Measurements from ENCODE around the gene PAQR5. TPM values are rescaled to one million over a fixed set of nuclear protein-coding genes. Genes with fewer than 3 reads are reported as not detected.

PAQR5 gene
- total RNA-seq, 1 donor from 2014 or later, result 1.5 TPM

GRCh38 chr15:69343133-69343532 lies 44.4 kb downstream of the PAQR5 start:
- H3K9me3 Mint-ChIP-seq (ENCODE audit: unreplicated experiment), result no peaks in the 10 kb centered on the region
- H3K4me3 Mint-ChIP-seq (ENCODE audit: unreplicated experiment), result no peak overlapping the region
- no peak for DNase-seq (ENCODE audit: extremely low spot score, unreplicated experiment)
- no peaks in the 10 kb centered on the region for H3K36me3 Mint-ChIP-seq (ENCODE audit: unreplicated experiment)
- H3K27ac Mint-ChIP-seq (ENCODE audit: unreplicated experiment), result no peak overlapping the region
- H3K27me3 Mint-ChIP-seq (ENCODE audit: unreplicated experiment), result no peaks in the 10 kb centered on the region
- H3K4me1 Mint-ChIP-seq (ENCODE audit: unreplicated experiment), result peaks cover 15% of the 10 kb centered on the region
- no peak for TF ChIP-seq CTCF (IDR thresholded peaks at IDR 0.05)

GRCh38 chr15:69344238-69344637 lies 45.5 kb downstream of the PAQR5 start:
- H3K27me3 Mint-ChIP-seq (ENCODE audit: unreplicated experiment), result no peaks in the 10 kb centered on the region
- H3K9me3 Mint-ChIP-seq (ENCODE audit: unreplicated experiment), result no peaks in the 10 kb centered on the region
- no peak overlapping the region for H3K4me3 Mint-ChIP-seq (ENCODE audit: unreplicated experiment)
- H3K36me3 Mint-ChIP-seq (ENCODE audit: unreplicated experiment), result no peaks in the 10 kb centered on the region
- H3K4me1 Mint-ChIP-seq (ENCODE audit: unreplicated experiment), result peaks cover 15% of the 10 kb centered on the region
- no peak for DNase-seq (ENCODE audit: extremely low spot score, unreplicated experiment)
- H3K27ac Mint-ChIP-seq (ENCODE audit: unreplicated experiment), result no peak overlapping the region
- TF ChIP-seq CTCF (IDR thresholded peaks at IDR 0.05), result no peak

DNA sequence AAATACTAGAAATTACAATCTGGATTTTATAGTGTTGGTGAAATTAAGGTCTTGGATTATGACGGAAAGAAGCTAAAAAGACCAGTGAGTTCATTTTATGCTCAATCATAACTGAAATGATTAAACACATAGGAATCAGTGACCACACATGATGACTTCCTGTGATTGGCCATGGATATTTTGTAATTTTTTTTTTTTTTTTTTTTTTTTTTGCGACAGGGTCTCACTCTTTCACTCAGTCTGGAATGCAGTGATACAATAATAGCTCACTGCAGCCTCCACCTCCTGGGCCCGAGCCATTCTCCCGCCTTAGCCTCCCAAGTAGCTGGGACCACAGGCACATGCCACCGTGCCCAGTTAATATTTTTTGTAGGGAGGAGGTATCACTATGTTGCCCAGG lies 47.4 kb downstream of the PAQR5 start:
- Mint-ChIP-seq H3K9me3 (ENCODE audit: unreplicated experiment) (no peaks in the 10 kb centered on the region), H3K4me3 (ENCODE audit: unreplicated experiment) (no peak overlapping the region), H3K27ac (ENCODE audit: unreplicated experiment) (no peak overlapping the region), H3K36me3 (ENCODE audit: unreplicated experiment) (no peaks in the 10 kb centered on the region), H3K4me1 (ENCODE audit: unreplicated experiment) (peaks cover 15% of the 10 kb centered on the region), H3K27me3 (ENCODE audit: unreplicated experiment) (no peaks in the 10 kb centered on the region)
- no peak for DNase-seq (ENCODE audit: extremely low spot score, unreplicated experiment)
- no peak for TF ChIP-seq CTCF (IDR thresholded peaks at IDR 0.05)

- H3K27ac Mint-ChIP-seq (ENCODE audit: unreplicated experiment), result no peak overlapping the region
- H3K4me3 Mint-ChIP-seq (ENCODE audit: unreplicated experiment), result no peak overlapping the region
- no peak for DNase-seq (ENCODE audit: extremely low spot score, unreplicated experiment)
- TF ChIP-seq CTCF (IDR thresholded peaks at IDR 0.05), result no peak
- H3K36me3 Mint-ChIP-seq (ENCODE audit: unreplicated experiment), result no peaks in the 10 kb centered on the region
- no peaks in the 10 kb centered on the region for H3K9me3 Mint-ChIP-seq (ENCODE audit: unreplicated experiment)
- no peaks in the 10 kb centered on the region for H3K4me1 Mint-ChIP-seq (ENCODE audit: unreplicated experiment)
- H3K27me3 Mint-ChIP-seq (ENCODE audit: unreplicated experiment), result no peaks in the 10 kb centered on the region
These were observed 52.6 kb downstream of the PAQR5 start for GRCh38 chr15:69351333-69351732.

- H3K27ac Mint-ChIP-seq (ENCODE audit: unreplicated experiment), result no peak overlapping the region
- no peak for DNase-seq (ENCODE audit: extremely low spot score, unreplicated experiment)
- H3K9me3 Mint-ChIP-seq (ENCODE audit: unreplicated experiment), result no peaks in the 10 kb centered on the region
- H3K4me3 Mint-ChIP-seq (ENCODE audit: unreplicated experiment), result no peak overlapping the region
- H3K4me1 Mint-ChIP-seq (ENCODE audit: unreplicated experiment), result no peaks in the 10 kb centered on the region
- H3K27me3 Mint-ChIP-seq (ENCODE audit: unreplicated experiment), result no peaks in the 10 kb centered on the region
- H3K36me3 Mint-ChIP-seq (ENCODE audit: unreplicated experiment), result no peaks in the 10 kb centered on the region
- no peak for TF ChIP-seq CTCF (IDR thresholded peaks at IDR 0.05)
These were observed 53.2 kb downstream of the PAQR5 start for GRCh38 chr15:69351884-69352283.
